MM.1S (cell line): ENCODE data around the gene MIA2.

Experiments used
- EZH2 ChIP-seq: fragments of 300-600 bp; sonication (generic); optimal IDR thresholded peaks from 2 replicates; pipeline ENCODE3; 2017; ENCODE audit warnings: low read depth, mild to moderate bottlenecking, antibody characterized with exemption, low read length, mixed read lengths
- EZH2phosphoT487 ChIP-seq: fragments of 300-600 bp; sonication (generic); IDR thresholded peaks from 2 replicates; pipeline ENCODE4 v1.6.1; 2018; ENCODE audit warnings: antibody characterized with exemption, low read length
- TF ChIP-seq, protein P1 (sequence below): fragments of 300-600 bp; sonication (generic); IDR thresholded peaks from 2 replicates; pipeline ENCODE4 v1.5.1; 2016; ENCODE audit warnings: antibody characterized with exemption, low read length, mixed read lengths

DNA sequence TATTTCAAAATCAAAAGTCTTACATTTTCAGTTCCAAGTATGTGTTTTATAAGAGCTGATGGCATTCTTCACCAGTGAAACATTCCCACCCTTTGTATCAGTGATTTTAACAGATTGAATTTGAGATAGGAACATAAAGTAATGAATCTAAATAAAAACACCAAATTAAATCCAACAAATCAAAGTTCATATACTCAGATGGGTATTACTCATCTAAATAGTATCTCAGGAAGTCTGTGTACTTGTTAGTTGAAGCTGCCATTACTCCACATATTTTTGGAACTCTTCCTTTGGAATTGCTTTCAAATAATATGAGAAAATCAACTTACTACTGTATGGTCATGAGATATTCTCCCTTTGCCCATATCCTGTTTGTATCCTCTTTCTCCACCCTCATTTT is 89.1 kb downstream of the MIA2 start:
- TF ChIP-seq EZH2phosphoT487 (no peak), EZH2 (no peak)
- TF ChIP-seq, protein P1, sequence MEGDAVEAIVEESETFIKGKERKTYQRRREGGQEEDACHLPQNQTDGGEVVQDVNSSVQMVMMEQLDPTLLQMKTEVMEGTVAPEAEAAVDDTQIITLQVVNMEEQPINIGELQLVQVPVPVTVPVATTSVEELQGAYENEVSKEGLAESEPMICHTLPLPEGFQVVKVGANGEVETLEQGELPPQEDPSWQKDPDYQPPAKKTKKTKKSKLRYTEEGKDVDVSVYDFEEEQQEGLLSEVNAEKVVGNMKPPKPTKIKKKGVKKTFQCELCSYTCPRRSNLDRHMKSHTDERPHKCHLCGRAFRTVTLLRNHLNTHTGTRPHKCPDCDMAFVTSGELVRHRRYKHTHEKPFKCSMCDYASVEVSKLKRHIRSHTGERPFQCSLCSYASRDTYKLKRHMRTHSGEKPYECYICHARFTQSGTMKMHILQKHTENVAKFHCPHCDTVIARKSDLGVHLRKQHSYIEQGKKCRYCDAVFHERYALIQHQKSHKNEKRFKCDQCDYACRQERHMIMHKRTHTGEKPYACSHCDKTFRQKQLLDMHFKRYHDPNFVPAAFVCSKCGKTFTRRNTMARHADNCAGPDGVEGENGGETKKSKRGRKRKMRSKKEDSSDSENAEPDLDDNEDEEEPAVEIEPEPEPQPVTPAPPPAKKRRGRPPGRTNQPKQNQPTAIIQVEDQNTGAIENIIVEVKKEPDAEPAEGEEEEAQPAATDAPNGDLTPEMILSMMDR = no peak
